Measurements from ENCODE around the gene SRGAP3.

The SRGAP3 gene

DNA sequence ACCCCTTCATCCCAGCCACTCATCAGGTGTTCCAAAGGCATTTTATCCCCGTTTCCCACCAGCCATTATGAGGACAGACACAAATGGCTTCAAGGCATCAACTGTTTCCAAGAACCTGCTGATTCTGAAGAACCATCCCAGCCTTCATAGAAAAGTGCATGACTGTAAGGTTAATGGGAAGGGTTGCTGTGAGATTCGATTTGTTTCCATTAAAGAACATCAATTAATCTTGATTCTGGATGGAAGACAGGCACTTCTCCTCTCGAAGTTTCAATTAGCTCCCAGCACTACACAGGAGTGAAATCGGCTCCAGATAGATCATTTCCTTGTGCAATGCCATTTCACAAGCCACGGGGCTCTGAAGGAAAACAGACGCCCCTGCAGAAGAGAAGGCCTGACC is 25.8 kb downstream of the SRGAP3 start:
- no peak for DNase-seq

DNA sequence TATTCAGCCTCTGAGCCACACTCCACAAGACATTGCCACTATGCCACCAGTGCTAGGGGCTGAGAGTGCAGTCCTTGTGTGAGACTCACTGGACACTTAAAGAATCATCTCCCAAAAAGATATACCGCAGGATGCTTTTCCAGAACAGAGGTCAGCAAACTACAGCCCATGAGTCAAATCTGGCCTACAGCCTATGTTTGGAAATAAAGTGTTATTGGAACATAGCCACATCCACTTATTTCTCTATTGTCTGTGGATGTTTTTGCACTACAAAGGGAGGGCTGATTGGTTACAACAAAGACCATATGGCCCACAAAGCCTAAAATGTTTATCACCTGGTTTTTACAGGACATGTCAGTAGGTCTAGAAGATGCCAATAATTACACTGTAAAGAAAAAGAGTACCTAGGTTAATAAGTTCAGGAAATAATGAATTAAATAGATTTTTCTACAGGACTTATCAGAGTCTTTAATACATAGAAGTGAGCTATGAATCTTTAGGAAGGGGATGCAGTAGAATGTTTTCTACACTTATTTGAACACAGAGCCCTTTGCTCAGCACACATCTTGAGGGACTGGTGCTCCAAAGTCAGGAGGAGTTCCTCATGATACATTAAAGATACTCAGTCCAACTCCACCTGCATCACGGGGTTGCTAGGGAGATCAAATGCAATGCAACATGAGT is 26.3 kb downstream of the SRGAP3 start:
- DNase-seq, result no peak

DNA sequence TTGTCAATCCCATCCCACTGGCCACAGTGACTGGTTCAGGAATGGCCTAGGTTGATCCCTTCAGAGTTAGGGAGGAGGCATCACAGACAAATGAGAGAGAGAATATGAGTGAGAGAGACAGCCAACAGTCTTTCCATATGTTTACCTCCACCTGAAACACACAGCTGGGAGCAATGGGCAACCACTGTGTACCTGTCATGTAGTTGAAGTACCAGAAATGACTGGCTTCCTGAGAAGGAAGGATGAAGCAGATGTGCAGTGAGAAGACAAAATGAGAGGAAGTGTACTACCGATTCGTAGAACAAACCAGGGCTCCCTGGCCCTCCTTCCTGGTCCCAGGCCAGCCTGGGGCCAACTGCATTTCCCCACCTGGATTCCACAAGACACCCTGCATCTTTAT is 27.4 kb downstream of the SRGAP3 start:
- DNase-seq, result no peak

DNA sequence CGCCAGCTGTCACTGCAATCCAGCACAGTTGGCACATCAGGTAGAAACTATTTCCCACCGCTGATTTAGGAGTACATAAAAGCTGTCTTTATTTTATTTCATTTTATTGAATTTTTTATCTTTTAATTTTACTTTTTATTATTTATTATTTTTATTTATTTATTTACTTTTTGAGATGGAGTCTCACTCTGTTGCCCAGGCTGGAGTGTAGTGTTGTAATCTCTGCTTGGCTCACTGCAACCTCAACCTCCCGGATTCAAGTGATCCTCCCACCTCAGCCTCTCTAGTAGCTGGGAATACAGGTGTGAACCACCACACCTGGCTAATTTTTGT is 31.0 kb downstream of the SRGAP3 start:
- no peak for DNase-seq

DNA sequence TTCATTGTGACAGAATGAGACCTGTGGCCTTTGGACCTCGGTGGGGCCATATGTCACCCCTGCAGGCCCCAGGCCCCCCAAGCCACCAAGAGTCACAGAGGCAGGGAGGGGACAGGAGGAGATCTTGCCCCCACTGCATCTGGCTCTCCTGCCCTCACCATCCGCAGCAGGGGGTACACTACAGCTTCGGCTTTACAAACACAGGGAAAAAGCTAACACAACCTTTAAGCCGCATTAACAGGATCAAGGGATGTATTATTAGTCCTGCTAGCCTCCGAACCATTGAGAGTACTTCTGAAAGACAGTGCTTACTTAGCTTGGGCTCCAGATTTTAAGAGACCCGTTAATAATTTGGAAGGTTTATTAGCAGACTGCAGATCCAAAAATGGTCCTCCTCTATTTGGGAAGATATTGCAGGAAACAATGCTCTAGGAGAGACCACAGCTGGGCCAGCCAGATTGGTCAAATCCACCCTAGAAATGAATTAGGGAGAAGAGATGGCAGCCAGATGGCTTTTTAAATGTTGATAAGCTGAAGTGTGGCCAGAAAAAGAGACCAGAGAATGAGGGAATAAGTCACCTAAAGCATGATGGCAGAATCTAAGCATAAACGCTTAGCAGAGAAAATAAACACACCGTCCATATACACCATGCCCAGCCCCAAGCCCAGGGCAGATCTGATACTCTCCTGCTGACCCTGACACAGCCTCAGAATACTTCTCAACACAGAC is 31.5 kb downstream of the SRGAP3 start:
- DNase-seq, result no peak

DNA sequence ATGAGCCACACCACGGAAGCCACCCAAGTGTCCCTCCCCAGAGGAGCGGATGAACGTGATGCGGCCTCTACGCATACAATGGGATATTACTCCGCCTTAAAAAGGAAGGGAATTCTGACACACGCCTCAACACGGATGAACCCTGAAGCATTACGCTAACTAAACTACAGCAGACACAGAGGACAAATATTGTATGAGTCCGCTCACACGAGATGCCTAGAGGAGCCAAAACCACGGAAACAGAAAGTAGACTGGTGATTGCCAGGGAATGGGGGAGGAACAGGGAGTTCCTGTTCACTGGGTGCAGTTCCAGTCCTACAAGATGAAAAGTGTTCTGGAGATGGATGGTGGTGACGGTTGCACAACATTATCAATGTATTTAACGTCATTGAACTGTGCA is 32.7 kb downstream of the SRGAP3 start:
- no peak for DNase-seq

DNA sequence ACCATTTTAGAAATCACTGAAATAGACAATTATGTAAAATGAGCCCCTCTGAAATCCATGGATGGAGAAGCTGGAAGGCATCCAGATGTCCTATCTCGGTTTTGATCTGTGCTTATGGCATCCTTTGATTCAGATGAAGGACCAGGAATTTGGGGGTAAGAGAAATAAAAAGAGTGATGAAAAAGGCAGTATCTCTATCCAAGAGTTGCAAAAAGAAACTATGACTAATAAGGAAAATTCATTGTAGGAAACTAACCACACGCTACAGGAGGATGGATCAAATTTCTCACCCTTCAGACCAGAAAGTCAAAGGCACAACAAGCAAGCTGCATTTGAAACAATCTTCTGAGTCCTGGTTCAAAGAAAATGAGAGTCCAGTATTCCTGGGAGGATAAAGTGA is 34.8 kb downstream of the SRGAP3 start:
- no peak for DNase-seq

DNA sequence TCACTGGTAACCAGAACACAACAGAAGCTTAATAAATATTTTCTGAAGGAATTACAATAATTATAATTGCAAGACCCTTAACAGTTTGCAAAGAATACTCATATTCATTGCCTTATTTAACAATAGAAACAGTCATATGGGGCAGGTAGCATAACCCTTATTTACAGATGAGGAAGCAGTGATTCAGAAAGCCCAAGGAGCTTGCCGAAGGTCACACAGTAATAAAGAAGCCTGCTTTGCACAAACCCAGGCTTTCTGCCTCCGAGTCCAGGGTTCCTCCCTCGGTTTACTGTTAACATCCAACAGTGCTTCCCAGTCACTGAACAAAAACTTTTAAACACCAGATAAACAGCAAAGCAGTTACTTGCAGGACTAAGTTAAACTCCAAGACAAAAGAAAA is 35.3 kb downstream of the SRGAP3 start:
- DNase-seq, result no peak

DNA sequence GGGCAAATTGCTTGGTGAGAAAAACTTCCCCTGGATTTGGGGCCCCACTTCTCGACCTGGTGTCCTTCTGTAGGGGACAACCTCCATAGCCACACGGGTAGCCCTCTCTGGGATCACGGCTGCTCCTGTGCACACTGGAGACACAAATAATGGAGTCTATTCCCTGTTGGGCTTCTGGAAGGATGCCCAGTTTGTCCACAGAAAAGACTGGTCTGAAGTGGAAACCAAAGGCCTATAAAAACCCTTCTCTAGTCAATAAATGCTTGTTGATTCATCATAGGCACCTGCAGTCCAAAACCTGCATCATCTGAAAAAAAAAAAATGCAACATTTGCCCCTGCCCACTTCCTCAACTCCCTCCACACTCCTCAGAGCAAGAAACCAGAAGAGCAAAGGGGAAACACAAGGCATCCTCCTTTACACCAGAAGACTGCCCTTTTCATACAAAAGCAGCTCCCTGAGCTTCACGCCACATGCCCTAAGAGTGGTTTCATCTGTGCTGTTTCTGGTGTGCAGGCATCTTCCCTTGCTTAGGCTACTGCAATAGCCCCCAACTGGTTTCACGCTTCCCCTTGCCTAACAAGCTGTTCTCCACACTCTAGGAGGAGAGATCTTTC is 36.3 kb downstream of the SRGAP3 start:
- DNase-seq, result no peak

DNA sequence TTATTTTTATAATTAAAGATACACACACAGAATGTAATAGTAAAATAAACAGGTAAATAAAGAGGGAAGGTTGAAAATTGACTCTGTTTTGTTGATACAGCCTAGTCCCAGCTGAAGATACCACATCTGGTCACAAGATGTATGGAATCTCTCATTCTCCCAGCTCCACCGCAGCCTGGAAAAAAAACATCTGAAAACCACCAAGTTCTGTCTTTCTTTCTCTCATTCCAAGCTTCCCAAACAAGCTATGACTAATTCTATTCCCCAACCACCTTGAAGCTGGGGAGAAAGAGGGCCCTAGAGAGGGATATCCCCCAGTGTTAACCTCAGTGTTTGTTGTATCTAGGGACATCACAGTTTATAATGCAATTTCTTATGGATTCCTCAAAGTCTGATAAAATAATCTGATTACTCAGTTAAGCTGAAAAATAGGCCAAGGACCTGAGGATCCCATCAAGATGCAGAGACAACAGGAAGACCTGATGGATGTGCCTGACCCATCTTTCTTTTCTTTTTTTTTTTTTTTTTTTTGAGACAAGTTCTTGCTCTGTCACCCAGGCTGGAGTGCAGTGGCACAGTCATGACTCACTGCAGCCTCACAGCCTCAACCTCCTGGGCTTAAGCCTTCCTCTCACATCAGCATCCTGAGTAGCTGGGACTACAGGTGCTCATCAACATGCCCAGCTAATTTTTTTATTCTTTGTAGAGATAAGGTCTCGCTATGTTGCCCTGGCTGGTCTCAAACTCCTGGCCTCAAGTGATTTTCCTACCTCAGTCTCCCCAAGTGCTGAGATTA is 38.1 kb downstream of the SRGAP3 start:
- no peak for DNase-seq

DNA sequence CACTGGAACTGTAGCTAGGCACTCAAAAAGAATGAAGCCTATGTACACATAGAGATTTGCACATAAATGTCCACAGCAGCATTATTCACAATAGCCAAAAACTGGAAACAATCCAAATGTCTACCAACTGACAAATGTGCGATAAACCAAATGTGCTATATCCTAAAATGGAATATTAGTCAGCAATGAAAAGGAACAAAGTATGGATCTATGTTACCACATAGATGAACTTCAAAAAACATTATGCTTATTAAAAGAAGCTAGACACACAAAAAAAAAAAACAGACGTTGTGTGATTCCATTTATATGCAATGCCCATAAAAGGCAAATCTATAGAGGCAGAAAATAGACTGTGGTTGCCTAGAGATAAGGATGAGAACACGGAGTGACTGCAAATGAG is 39.7 kb downstream of the SRGAP3 start:
- DNase-seq, result no peak

DNA sequence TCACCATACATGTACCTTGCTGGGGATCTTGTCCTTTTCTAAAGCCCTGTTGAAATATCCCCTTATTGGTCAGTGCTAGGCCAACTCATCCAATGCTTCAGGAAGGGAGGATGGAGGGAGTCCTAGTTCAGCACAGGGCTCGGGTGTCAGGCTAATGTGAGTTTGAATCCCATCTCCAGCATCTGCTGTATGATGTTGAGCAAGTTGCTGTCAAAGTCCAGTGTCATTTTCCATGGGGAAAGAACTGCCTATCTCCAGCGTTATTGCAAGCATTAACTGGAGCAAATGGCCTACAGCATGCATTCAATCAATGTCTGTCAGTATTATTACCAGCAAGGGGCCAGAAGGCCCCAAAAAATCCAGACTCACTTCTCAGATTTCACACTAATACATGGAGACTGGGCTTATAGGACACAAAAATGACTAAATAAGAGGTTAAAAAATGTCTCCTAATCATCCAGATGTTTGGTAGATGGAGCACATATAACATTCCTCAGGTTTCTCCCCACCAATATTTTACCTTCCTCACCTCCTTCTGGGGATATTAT is 40.8 kb downstream of the SRGAP3 start:
- no peak for DNase-seq

DNA sequence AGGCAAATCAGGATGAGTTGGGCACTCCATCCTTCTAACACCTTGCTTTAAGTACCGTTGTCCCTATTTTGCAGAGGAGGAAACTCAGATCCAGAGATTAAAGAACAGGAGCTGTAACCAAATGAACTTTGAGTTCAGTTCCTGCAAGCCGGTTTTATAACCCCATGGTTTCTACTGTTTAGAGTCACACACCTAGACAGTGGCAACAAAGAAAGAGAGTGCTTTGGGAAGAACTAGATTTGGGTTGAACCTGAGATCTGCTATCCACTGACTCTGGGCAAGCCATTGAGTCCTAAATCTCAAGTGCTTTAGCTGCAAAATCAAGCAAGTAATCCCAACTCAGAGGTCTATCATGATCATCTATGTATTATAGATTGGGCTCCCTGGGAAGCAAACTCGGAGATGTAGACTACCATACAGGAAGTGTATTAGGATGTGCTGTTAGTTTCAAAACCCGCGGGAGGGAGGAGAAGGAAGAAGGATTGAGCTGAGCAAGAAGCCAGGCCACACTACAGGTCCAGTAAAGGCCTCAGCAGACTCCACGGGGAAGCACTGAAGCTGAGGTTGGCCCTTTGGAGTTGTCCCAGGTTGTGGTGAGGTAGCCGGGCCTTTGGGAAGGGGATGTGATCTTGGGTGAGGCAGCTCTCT is 42.2 kb downstream of the SRGAP3 start:
- DNase-seq, result no peak

DNA sequence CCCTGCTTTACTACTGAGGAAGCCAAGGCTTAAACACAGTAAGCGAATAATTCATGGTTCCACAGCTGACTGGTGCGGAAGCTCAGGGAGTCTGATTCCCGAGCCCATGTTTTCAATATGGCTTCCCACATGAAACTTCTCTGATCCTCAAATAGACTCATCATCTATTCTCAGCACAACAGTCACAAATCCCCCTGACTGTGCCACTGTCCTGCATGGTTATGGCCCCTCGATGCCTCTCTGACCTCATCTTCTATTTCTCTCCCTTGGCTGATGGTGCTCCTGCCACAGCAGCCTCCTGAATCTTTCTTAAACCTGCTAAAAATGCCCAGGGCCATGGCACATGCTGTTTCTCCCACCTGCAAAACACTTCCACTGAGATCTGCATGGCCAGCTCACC is 43.2 kb downstream of the SRGAP3 start:
- DNase-seq, result no peak

DNA sequence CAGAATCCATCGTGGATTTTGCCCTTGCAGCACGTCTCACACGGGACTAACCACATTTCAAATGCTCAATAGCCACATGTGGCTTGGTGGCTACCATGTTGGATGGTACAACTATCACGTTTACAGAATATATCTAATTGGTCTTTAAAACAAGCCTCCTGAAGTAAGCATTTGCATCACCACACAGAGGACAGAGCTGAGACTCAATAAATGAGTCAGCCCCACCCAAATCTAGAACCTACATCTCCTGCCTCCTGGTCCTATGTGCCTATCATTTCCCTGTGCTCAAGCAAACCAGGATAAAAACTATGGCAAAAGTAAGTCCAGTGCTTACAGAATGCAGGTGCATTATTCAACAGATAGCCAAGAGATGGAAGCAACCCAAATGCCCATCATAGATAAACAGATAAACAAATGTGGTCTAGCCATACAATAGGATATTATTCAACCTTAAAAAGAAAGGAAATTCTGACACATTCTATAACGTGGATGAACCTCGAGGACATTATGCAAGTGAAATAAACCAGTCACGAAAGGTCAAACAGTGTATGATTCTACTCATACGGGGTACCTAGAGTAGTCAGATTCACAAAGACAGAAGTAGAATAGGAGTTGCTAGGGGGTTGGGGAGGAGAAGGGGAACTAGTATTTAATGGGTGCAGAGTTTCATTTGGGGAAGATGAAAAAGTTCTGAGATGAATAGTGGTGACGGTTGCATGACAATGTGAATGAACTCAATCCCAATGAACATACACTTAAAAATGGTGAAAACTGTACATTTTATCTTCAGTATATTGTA is 43.9 kb downstream of the SRGAP3 start:
- no peak for DNase-seq

DNA sequence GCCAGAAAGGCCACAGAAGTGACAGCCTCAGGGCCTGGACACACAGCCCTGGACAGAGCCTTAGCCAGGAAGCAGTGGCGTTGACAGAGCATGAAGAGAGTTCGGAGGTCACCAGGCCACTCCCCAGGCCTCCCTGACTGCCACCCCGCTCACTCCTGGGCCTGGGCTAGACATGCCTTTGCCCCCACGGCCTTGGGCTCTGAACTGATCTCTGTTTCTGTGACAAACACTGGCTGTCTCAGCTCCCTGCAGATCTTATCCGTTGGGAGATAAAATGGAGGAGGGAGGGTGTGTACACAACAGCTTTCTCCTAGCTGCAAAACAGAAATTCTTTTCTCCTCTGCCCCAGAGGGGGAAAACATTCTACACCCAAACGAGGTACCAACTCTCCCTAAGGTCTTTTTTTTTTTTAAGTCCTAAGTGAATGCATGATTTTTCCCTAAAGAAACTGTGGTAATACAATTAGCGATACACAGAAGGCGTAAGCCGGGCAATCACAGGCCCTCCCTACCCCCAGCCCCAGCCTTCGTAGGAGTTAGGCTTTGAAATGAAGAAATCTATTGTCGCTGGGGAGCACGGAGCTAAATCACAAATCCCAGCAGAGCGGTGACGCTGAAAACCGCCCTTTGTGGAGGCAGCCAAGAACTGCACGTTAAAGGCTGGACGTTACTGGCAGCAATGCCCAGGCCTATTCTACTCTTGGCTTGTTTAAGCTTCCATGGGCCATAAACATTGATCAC is 45.0 kb downstream of the SRGAP3 start:
- DNase-seq, result no peak

DNA sequence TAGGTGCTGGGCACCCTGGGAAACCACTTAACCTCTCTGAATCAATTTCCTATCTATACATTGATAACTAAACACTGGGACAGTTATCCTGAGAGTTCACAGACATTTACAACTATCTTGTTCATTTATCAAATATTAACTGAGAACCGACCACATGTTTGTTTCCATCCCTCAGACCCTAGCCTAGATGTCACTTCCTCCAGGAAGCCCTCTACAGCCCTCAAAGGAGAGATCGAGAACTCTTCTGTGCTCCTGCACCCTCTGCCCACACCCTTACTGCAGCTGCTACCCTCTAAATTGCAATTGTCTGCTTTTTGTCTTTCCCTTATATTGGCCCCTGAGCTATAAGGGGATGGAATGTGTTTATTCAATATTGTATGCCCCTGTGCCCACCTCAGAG is 46.1 kb downstream of the SRGAP3 start:
- no peak for DNase-seq

DNA sequence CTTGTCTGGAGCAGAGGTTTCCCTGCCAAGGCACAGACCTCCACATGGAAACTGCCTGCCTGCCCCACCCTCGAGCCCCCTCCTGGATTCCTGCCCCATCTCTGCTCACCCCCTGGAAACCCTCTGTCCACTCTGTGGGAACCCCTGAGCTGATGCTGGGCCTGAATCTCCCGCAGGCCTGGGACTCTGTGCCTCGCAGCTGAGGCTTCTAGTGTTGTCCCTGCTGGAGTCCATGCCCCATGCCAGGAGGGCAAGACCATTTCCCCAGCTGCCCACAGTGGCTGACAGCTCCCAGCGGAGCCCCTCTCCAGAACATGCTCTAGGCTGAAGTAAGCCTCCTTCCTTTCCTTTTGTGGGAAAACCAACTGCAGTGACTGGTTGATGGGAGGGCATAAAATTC is 46.9 kb downstream of the SRGAP3 start:
- no peak for DNase-seq

DNA sequence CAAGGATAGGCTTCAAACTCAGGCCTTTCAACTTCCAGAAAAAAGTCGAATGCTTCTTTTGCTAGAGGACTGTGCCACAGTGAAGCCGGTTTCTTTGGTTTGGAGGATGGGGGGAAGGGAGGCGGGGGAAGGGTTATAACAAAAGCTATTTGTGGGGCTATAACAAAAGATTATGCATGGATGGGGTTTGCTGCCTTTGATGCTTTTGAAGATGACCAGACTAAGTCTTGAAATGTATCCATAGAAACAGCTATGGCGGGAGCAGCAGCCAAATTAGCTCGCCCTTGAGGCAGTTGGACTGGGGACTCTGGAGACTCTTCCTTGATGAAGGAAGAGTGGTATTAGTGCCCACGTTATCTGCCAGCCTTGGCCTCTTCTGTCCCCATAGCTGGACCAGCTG is 47.5 kb downstream of the SRGAP3 start:
- no peak for DNase-seq

DNA sequence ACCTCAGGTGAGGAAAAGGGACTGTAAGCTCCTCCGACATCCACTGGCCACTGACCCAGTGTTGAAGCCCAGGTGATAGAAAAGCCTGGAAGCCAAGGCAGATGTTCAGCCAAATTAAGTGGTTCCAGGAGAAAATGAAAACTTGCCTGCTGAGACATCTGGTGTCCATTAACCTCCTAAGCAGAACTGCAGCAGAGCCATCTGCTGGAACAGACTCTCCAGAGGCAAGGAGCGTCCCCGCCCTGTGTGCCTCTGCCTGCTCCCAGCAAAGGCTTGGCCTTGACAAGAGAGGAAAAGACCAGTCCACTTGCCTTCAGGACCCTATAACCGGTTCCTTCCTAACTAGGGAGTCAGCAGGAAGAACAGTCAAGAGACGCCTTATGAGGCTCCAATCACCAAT is 48.2 kb downstream of the SRGAP3 start:
- no peak for DNase-seq

DNA sequence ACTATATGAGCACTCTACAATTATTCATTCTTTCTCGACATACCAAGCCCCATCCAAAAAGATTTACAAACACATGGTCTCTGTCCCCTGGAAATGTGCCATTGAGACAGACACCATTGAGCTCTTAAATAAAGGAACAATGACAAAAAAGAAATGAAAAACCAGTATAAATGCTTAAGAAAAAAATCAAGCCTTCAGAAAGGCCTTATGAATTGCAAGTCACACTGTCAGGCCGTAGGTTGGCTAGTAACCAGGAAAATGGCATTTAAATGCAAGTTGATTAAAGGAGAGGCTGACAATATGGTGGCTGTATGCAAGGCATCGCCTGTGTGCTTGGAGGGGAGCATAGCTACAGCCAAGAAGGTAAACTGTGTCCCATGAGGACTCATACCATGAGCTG is 49.7 kb downstream of the SRGAP3 start:
- no peak for DNase-seq
